Tibial nerve (tissue), 4 donors: ENCODE data around the gene ATP13A2. TPM values are rescaled to one million over a fixed set of nuclear protein-coding genes. Genes with fewer than 3 reads are reported as not detected.

Experiments used
- DNase-seq, 2 donors: peaks; one replicate each; pipeline ENCODE4 v3.0.0-alpha.2; 2019; ENCODE audit warnings: low spot score in 2 of 2
- H3K27ac ChIP-seq, 4 donors: fragments of 200-600 bp; sonication (generic) in 3 of 4; one replicate each; pipeline ENCODE4 v1.5.1; 2017 to 2019; ENCODE audit warnings: mild to moderate bottlenecking in 1 of 4
- H3K27me3 ChIP-seq, 2 donors: fragments of 200-600 bp; sonication (generic) in 1 of 2; one replicate each; pipeline versions ENCODE4 v1.5.1 to v1.6.0; 2017 to 2019
- H3K36me3 ChIP-seq, 3 donors: fragments of 200-600 bp; sonication (generic); one replicate each; pipeline ENCODE4 v1.5.1; 2018 to 2019
- H3K4me1 ChIP-seq, 4 donors: fragments of 200-600 bp; sonication (generic) in 3 of 4; one replicate each; pipeline ENCODE4 v1.5.1; 2017 to 2019
- H3K4me3 ChIP-seq, 4 donors: fragments of 200-600 bp; sonication (generic) in 3 of 4; one replicate each; pipeline ENCODE4 v1.5.1; 2017 to 2019; ENCODE audit warnings: mild to moderate bottlenecking in 1 of 4, moderate library complexity in 1 of 4
- H3K9me3 ChIP-seq, 4 donors: fragments of 200-600 bp; sonication (generic) in 3 of 4; one replicate each; pipeline ENCODE4 v1.5.1; 2017 to 2019
- CTCF ChIP-seq, 5 experiments: fragments of 200-600 bp in 3 of 5; fragments of 450-650 bp in 2 of 5; sonication (generic) in 3 of 5; IDR thresholded peaks; one replicate each; pipeline ENCODE4 v1.5.1; 2016 to 2019; ENCODE audit warnings: antibody characterized with exemption in 5 of 5, mild to moderate bottlenecking in 3 of 5, moderate library complexity in 2 of 5
- EP300 ChIP-seq, 2 donors: sonication (generic); formaldehyde crosslinking; IDR thresholded peaks; one replicate each; pipeline ENCODE4 v1.6.1; 2017; ENCODE audit warnings: antibody characterized with exemption in 2 of 2, mild to moderate bottlenecking in 1 of 2
- POLR2A ChIP-seq, 2 donors: fragments of 450-650 bp; IDR thresholded peaks; one replicate each; pipeline ENCODE4 v1.6.1; 2017; ENCODE audit warnings: antibody characterized with exemption in 2 of 2, mild to moderate bottlenecking in 2 of 2, moderate library complexity in 2 of 2
- WGBS, 2 donors: methylation state at CpG; one replicate each; pipeline ENCODE4 v1.1.5; 2018; 5-methylcytosine and 5-hydroxymethylcytosine counted together
- total RNA-seq, 4 donors: library from RNA; depleted of rRNA; stranded (reverse); fragments of >200 nt; gene quantifications; one replicate each; pipeline ENCODE4 v1.1.0, GENCODE V29; 2016

ATP13A2 gene
- total RNA-seq, 4 donors from 2014 or later, result 29.7 to 64.2 (median 42.1) TPM

- DNase-seq, result no peak
- H3K27ac ChIP-seq, result no peak overlapping the region
- TF ChIP-seq CTCF (IDR thresholded peaks at IDR 0.05), result no peak
- TF ChIP-seq EP300 (IDR thresholded peaks at IDR 0.05), result no peak
- TF ChIP-seq POLR2A (IDR thresholded peaks at IDR 0.05), result no peak
- H3K27me3 ChIP-seq, result no peaks in the 10 kb centered on the region
- H3K9me3 ChIP-seq, result no peaks in the 10 kb centered on the region
- 86 to 90% methylated on average over 11 to 23 of the region's 23 CpGs for WGBS, 2 donors
- H3K4me1 ChIP-seq, result peaks cover 0 to 10% (median 0%) of the 10 kb centered on the region in 4 donors
- H3K4me3 ChIP-seq, result no peak overlapping the region
- H3K36me3 ChIP-seq, result peaks cover 0 to 70% (median 4%) of the 10 kb centered on the region in 3 donors
Measured at GRCh38 chr1:16986560-16986959, 25.2 kb downstream of the ATP13A2 start.

DNA sequence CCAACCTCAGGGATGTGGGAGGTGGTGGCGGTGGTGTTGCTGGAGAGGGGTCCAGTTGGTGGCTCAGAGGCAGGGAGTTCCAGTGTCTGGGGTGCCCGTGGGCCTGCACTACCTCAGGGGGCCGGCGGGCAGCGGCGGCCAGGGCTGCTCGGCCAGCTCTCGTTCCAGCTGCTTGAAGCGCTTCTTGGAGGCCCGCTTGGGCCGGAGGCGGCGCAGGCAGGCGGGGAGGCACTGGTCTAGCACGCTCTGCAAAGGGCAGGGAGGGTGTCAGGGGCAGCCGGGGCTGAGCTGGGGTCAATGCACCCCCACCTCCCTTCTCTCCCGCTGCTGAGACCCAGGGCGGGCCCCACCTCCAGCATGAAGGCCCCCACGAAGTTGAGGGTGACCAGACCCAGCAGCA lies 25.6 kb downstream of the ATP13A2 start:
- Histone ChIP-seq H3K4me3 (no peak overlapping the region), H3K27me3 (peaks cover 0 to 2% of the 10 kb centered on the region in 2 donors), H3K36me3 (peaks cover 0 to 65% (median 4%) of the 10 kb centered on the region in 3 donors), H3K4me1 (peaks cover 0 to 10% (median 0%) of the 10 kb centered on the region in 4 donors), H3K9me3 (no peaks in the 10 kb centered on the region), H3K27ac (no peak overlapping the region)
- TF ChIP-seq EP300 (IDR thresholded peaks at IDR 0.05) (no peak), CTCF (IDR thresholded peaks at IDR 0.05) (no peak), POLR2A (IDR thresholded peaks at IDR 0.05) (no peak)
- WGBS, 2 donors, result 79 to 85% methylated on average over 9 to 15 of the region's 19 CpGs
- no peak for DNase-seq

DNA sequence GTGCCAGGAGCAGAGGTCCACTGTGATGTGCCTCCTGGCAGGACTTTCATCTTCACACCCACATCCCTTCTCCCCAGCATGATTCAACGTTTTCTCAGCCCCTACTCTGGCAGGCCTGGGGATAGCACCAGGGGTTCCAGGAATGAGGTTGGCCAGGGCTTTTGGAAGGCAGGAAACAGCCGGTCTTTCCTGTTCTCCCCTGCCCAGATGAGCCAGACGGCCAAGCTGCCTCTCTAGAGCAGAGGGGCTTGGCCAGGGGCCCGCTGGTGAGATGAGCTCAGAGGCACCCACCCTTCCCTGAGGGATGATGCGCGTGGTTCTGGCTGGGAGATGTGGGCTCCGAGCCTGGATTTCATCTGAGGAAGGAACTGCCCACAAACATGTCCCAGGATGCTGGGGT lies 27.0 kb downstream of the ATP13A2 start:
- peaks cover 0 to 15% of the 10 kb centered on the region in 2 donors for H3K27me3 ChIP-seq
- 24 to 41% methylated on average over 7 of the region's 7 CpGs for WGBS, 2 donors
- TF ChIP-seq EP300 (IDR thresholded peaks at IDR 0.05), result peak in 1 of 2 donors; percentile 14
- no peak for TF ChIP-seq POLR2A (IDR thresholded peaks at IDR 0.05)
- peak; percentile 30 to 59 for DNase-seq
- H3K27ac ChIP-seq, result peak overlapping the region in 2 of 4 donors; percentile 55 to 66
- peaks cover 0 to 20% (median 1%) of the 10 kb centered on the region in 4 donors for H3K4me1 ChIP-seq
- H3K4me3 ChIP-seq, result no peak overlapping the region
- peaks cover 0 to 51% (median 2%) of the 10 kb centered on the region in 3 donors for H3K36me3 ChIP-seq
- H3K9me3 ChIP-seq, result no peaks in the 10 kb centered on the region

GRCh38 chr1:16983649-16984048 lies 28.1 kb downstream of the ATP13A2 start:
- Histone ChIP-seq H3K36me3 (peaks cover 0 to 41% (median 0%) of the 10 kb centered on the region in 3 donors), H3K4me3 (no peak overlapping the region), H3K4me1 (peaks cover 0 to 31% (median 4%) of the 10 kb centered on the region in 4 donors), H3K27me3 (peaks cover 0 to 18% of the 10 kb centered on the region in 2 donors), H3K27ac (no peak overlapping the region), H3K9me3 (no peaks in the 10 kb centered on the region)
- WGBS, 2 donors, result 86 to 91% methylated on average over 4 of the region's 4 CpGs
- TF ChIP-seq CTCF (IDR thresholded peaks at IDR 0.05) (no peak), EP300 (IDR thresholded peaks at IDR 0.05) (no peak), POLR2A (IDR thresholded peaks at IDR 0.05) (no peak)
- no peak for DNase-seq

- no peaks in the 10 kb centered on the region for H3K9me3 ChIP-seq
- H3K36me3 ChIP-seq, result peaks cover 0 to 33% (median 0%) of the 10 kb centered on the region in 3 donors
- 59 to 67% methylated on average over 11 of the region's 11 CpGs for WGBS, 2 donors
- no peak overlapping the region for H3K27ac ChIP-seq
- H3K27me3 ChIP-seq, result peaks cover 0 to 18% of the 10 kb centered on the region in 2 donors
- H3K4me1 ChIP-seq, result peaks cover 0 to 36% (median 4%) of the 10 kb centered on the region in 4 donors
- no peak overlapping the region for H3K4me3 ChIP-seq
- DNase-seq, result no peak
- TF ChIP-seq POLR2A (IDR thresholded peaks at IDR 0.05) (no peak), CTCF (IDR thresholded peaks at IDR 0.05) (no peak), EP300 (IDR thresholded peaks at IDR 0.05) (no peak)
Measured at GRCh38 chr1:16982902-16983301, 28.8 kb downstream of the ATP13A2 start.
